Body of pancreas (tissue), 4 donors: ENCODE results near the gene RSPH1. TPM values are rescaled to one million over a fixed set of nuclear protein-coding genes. Genes with fewer than 3 reads are reported as not detected.

ENCODE experiments used
- ATAC-seq: fragments of 150-250 bp; one replicate; pipeline ENCODE4 v1.9.1; 2016
- DNase-seq, 4 donors: peaks; one replicate each; pipeline ENCODE4 v3.0.0-alpha.2; 2019
- H3K27ac ChIP-seq, 4 donors: fragments of 200-600 bp; sonication (generic); 1 replicate in 3 of 4; 2 replicates in 1 of 4; pipeline versions ENCODE4 v1.5.1 to v1.6.1; 2016 to 2019; ENCODE audit warnings: mild to moderate bottlenecking in 1 of 4, mixed read lengths in 1 of 4, moderate library complexity in 1 of 4
- H3K27me3 ChIP-seq, 2 donors: fragments of 200-600 bp; sonication (generic); one replicate each; pipeline ENCODE4 v1.6.0; 2016; ENCODE audit warnings: mild to moderate bottlenecking in 1 of 2
- H3K36me3 ChIP-seq, 2 donors: fragments of 200-600 bp; sonication (generic); replicated peaks in 1 of 2; 2 replicates each; pipeline ENCODE4 v1.5.1; 2016; ENCODE audit warnings: low read depth in 2 of 2; ENCODE audit not compliant: insufficient read depth in 1 of 2
- H3K4me1 ChIP-seq: fragments of 200-600 bp; sonication (generic); one replicate; pipeline ENCODE4 v1.6.0; 2016
- H3K4me3 ChIP-seq, 2 donors: fragments of 200-600 bp; sonication (generic); 1 replicate in 1 of 2; 2 replicates in 1 of 2; pipeline ENCODE4 v1.5.1; 2016 to 2019
- H3K9me3 ChIP-seq, 3 donors: fragments of 200-600 bp; sonication (generic); 1 replicate in 2 of 3; 2 replicates in 1 of 3; pipeline ENCODE4 v1.5.1; 2016
- CTCF ChIP-seq, 7 experiments: fragments of 450-650 bp in 4 of 7; fragments of 200-600 bp in 3 of 7; sonication (generic) in 3 of 7; IDR thresholded peaks; one replicate each; pipeline ENCODE4 v1.5.1; 2016 to 2019; ENCODE audit warnings: antibody characterized with exemption in 7 of 7
- POLR2A ChIP-seq, 3 donors: fragments of 450-650 bp; IDR thresholded peaks; one replicate each; pipeline ENCODE4 v1.6.1; 2016; ENCODE audit warnings: antibody characterized with exemption in 3 of 3, mild to moderate bottlenecking in 2 of 3
- WGBS, 2 donors: methylation state at CpG; one replicate each; pipeline ENCODE4 v1.1.5; 2017; 5-methylcytosine and 5-hydroxymethylcytosine counted together
- intact Hi-C: fragments of 100-400 bp; cut with DNase I; formaldehyde crosslinking; loops from one replicate; pipeline ENCODE4 v1.15.1; 2023
- total RNA-seq, 2 donors: library from RNA; depleted of rRNA; stranded (reverse); fragments of >200 nt; gene quantifications; one replicate each; pipeline ENCODE4 v1.1.0, GENCODE V29; 2016

The RSPH1 gene
- total RNA-seq, 2 donors from 2014 or later = 1.6 to 2.3 TPM

DNA sequence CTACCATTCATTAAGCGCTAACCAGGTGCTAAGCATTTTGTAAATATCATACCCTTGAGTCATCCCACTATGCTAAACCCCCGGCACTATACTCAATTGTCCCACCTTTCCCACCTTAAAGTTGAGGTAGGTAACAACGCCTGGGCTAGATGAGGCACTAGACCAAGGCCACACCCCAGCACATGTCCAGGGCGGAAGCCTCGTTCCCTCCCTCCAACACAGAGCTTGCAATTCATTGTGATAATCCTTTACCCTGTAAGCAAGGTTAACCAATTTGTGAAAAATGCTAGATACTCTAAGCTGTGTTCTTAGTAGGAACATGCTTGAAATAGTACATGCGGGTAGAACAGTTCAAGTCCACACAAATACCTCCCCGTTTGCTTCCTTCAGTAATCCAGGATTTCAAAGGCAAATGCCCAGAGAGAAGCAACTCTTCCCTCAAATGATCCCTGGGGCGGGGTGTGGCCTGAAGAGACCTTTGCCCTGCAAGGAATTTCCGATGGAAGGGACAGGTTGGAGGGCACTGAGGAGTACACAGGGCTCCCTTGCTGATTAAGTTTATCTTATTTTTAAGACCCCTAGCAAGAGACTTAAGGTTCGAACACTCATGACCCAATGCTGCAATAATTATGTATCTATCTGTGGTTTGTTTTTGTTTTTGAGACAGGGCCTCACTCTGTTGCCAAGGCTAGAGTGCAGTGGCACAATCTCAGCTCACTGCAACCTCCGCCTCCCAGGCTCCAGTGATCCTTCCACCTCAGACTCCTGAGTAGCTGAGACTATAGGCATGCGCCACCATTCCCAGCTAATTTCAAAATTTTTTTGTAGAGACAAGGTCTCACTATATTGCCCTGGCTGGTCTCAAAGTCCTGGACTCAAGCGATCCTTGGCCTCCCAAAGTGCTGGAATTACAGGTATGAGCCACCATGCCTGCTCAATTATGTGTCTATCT lies 2.6 kb downstream of the RSPH1 start:
- ATAC-seq = no peak
- no peak overlapping the region for H3K27ac ChIP-seq
- H3K4me1 ChIP-seq = peaks cover 14% of the 10 kb centered on the region
- no peak for DNase-seq
- no peak overlapping the region for H3K4me3 ChIP-seq
- intact Hi-C loops = no loop called here
- WGBS, 2 donors = 75 to 76% methylated on average over 13 of the region's 13 CpGs
- TF ChIP-seq CTCF (IDR thresholded peaks at IDR 0.05) = no peak
- no peak for TF ChIP-seq POLR2A (IDR thresholded peaks at IDR 0.05)
- no peaks in the 10 kb centered on the region for H3K27me3 ChIP-seq
- no peaks in the 10 kb centered on the region for H3K36me3 ChIP-seq
- no peaks in the 10 kb centered on the region for H3K9me3 ChIP-seq

- H3K9me3 ChIP-seq = no peaks in the 10 kb centered on the region
- intact Hi-C loops = no loop called here
- DNase-seq (no peak), ATAC-seq (no peak)
- H3K27me3 ChIP-seq = no peaks in the 10 kb centered on the region
- H3K27ac ChIP-seq = no peak overlapping the region
- H3K36me3 ChIP-seq = no peaks in the 10 kb centered on the region
- H3K4me3 ChIP-seq = no peak overlapping the region
- WGBS, 2 donors = 73 to 80% methylated on average over 8 of the region's 8 CpGs
- peaks cover 14% of the 10 kb centered on the region for H3K4me1 ChIP-seq
- TF ChIP-seq CTCF (IDR thresholded peaks at IDR 0.05) = no peak
- TF ChIP-seq POLR2A (IDR thresholded peaks at IDR 0.05) = no peak
Observed at GRCh38 chr21:42492201-42492600, 3.8 kb downstream of the RSPH1 start.

DNA sequence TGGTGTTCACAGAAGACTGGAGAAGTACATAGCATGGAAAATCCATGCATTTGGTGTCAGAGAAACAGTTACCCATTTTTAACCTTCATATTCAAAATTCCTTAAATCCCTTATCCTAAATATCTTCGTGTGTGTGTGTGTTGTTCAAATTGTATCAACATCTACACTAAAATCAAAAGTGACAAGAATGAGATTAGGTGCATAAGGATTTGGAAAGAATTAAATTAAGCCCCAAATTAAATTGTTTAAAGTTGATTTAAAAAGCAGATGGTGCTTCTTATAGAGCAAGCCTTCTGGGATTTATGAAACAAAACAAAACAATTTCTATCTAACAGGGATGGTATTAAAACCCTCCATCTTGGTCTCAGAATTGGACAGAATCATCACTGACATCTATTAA lies 4.7 kb downstream of the RSPH1 start:
- intact Hi-C loops = no loop called here
- Histone ChIP-seq H3K36me3 (no peaks in the 10 kb centered on the region), H3K4me1 (peaks cover 8% of the 10 kb centered on the region), H3K9me3 (no peaks in the 10 kb centered on the region), H3K27ac (no peak overlapping the region), H3K27me3 (no peaks in the 10 kb centered on the region), H3K4me3 (no peak overlapping the region)
- no peak for TF ChIP-seq POLR2A (IDR thresholded peaks at IDR 0.05)
- TF ChIP-seq CTCF (IDR thresholded peaks at IDR 0.05) = no peak
- DNase-seq = no peak
- no peak for ATAC-seq
- WGBS, 2 donors = 44 to 54% methylated on average over 1 of the region's 1 CpG

DNA sequence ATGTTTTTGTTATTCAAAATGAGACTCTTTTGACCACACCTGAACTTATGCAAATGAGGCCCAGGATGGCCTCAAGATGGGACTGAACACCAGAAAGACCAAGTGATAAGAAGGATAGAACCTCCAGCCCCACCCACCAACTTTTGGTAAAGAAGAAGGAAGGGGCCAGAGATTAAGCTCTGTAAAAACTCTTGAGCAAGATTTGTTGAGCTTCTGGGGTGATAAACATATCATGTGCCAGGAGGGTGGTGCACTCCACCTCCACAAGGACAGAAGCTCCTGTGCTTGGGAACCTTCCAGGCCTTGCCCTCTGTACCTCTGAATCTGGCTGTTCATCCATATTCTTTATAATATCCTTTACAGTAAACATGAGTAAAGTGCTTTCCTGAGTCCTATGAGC lies 5.3 kb downstream of the RSPH1 start:
- TF ChIP-seq POLR2A (IDR thresholded peaks at IDR 0.05) = no peak
- no peak for TF ChIP-seq CTCF (IDR thresholded peaks at IDR 0.05)
- Histone ChIP-seq H3K27ac (no peak overlapping the region), H3K4me1 (peaks cover 5% of the 10 kb centered on the region), H3K9me3 (no peaks in the 10 kb centered on the region), H3K4me3 (no peak overlapping the region), H3K27me3 (no peaks in the 10 kb centered on the region), H3K36me3 (no peaks in the 10 kb centered on the region)
- intact Hi-C loops = no loop called here
- ATAC-seq (no peak), DNase-seq (no peak)

GRCh38 chr21:42489991-42490390 lies 6.0 kb downstream of the RSPH1 start:
- TF ChIP-seq POLR2A (IDR thresholded peaks at IDR 0.05) = no peak
- no peaks in the 10 kb centered on the region for H3K9me3 ChIP-seq
- no peaks in the 10 kb centered on the region for H3K36me3 ChIP-seq
- ATAC-seq (no peak), DNase-seq (no peak)
- no peaks in the 10 kb centered on the region for H3K27me3 ChIP-seq
- H3K27ac ChIP-seq = no peak overlapping the region
- WGBS, 2 donors = 77 to 86% methylated on average over 4 of the region's 4 CpGs
- no peaks in the 10 kb centered on the region for H3K4me1 ChIP-seq
- H3K4me3 ChIP-seq = no peak overlapping the region
- intact Hi-C loops = no loop called here
